Skeletal muscle satellite cell (primary cell): ENCODE results near the gene ZNF385B. TPM values are rescaled to one million over a fixed set of nuclear protein-coding genes. Genes with fewer than 3 reads are reported as not detected.
A peak's percentile ranks its signal among the peaks of the same experiment; 100 is the strongest.

Experiments
- H3K27me3 ChIP-seq: 2 replicates; pipeline ENCODE4 v1.7.0; 2013; ENCODE audit warnings: low read length; ENCODE audit not compliant: control insufficient read depth, insufficient read depth
- H3K36me3 ChIP-seq: 2 replicates; pipeline ENCODE4 v1.7.0; 2013; ENCODE audit warnings: mild to moderate bottlenecking, control low read depth, low read length; ENCODE audit not compliant: insufficient read depth
- H3K4me1 ChIP-seq: 2 replicates; pipeline ENCODE4 v1.7.0; 2013; ENCODE audit warnings: low read length; ENCODE audit not compliant: control insufficient read depth, insufficient read depth
- H3K4me2 ChIP-seq: 2 replicates; pipeline ENCODE4 v1.7.0; 2013; ENCODE audit warnings: mild to moderate bottlenecking, low read length
- H3K4me3 ChIP-seq: 2 replicates; pipeline ENCODE4 v1.7.0; 2013; ENCODE audit warnings: low read length
- H3K9ac ChIP-seq: 2 replicates; pipeline ENCODE4 v1.7.0; 2013; ENCODE audit warnings: mild to moderate bottlenecking, low read depth, low read length, moderate library complexity
- H3K9me3 ChIP-seq: replicated peaks from 2 replicates; pipeline ENCODE4 v1.7.0; 2013; ENCODE audit warnings: mild to moderate bottlenecking, control low read depth, low read length
- small RNA-seq: library from RNA; depleted of rRNA; stranded (forward); fragments of <200 nt; gene quantifications from one replicate; pipeline ENCODE3, GENCODE V24; 2012

Gene ZNF385B

DNA sequence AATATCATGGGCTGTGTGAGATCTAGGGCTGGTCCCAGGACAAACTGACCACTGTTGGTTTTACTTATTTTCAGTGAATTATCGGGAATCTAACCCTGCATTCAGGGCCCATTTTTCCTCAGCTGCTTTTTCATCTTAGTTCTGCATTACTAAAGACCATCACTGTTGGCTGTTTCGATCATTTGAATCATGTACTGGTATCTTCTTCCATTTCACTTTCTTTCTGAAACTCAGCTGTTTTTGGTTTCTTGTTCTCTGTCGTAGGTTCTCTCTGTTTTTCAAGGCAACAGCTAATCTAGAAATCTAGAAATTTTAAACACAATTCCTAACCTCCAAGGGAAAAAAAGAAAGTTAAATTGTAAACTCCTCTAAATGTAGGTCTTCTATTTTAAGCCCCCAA, 436.8 kb downstream of the ZNF385B start:
- H3K4me1 ChIP-seq, result peaks cover 5% of the 10 kb centered on the region
- H3K36me3 ChIP-seq, result no peaks in the 10 kb centered on the region
- no peak overlapping the region for H3K4me3 ChIP-seq
- no peak overlapping the region for H3K4me2 ChIP-seq
- peaks cover 3% of the 10 kb centered on the region for H3K27me3 ChIP-seq
- H3K9ac ChIP-seq, result no peak overlapping the region
- H3K9me3 ChIP-seq, result no peaks in the 10 kb centered on the region

DNA sequence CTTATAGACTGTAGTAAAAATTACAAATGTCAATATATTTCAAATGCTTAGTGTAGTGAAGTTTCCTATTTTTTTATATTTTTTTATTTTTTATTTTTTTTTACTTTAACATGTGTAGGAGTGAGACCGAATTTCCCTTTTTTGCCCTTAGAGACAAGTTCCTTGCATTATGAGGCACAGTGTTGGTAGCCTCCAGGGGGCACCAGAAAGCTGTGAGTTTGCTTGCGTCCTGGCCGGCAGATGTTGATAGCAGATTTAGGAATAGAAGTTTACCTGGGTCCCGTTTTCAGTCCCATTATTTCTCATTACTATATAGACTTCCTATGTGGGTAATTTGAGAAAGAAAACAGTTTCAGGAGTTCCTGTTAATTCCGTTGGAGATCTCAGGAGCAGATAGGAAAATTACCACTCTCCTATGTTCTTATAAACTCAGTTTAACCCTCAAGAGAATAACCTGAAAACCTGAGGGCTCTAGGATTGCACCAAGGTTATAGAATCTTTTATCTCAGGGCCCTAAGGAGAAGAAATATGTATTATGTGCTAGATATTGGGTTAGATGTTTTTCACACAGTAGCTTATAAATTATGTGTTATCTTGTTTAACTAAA, 439.3 kb downstream of the ZNF385B start:
- Histone ChIP-seq H3K4me1 (no peaks in the 10 kb centered on the region), H3K36me3 (no peaks in the 10 kb centered on the region), H3K4me3 (no peak overlapping the region), H3K9ac (no peak overlapping the region), H3K9me3 (no peaks in the 10 kb centered on the region), H3K27me3 (no peaks in the 10 kb centered on the region), H3K4me2 (no peak overlapping the region)

DNA sequence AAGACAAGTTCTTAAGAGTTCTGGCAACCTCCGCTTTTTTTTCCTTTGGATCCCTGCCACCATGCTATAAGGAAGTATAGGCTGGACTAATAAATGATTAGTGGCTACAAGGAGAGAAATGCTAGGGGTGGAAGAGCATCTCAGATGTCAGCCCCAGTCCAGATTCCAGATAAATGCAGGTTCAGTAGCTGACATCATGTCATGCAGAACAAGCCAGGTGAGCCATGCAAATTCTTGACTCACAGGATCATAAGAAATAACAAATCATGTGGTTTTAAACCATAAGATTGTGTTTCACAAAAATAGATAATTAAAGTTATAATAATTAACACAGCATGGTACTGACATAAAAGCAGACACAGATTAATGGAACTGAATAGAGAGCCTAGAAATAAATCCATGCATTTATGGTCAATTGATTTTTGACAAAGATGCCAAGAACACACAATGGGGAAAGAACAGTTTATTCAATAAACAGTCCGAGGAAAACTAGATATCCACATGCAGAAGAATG, 443.9 kb downstream of the ZNF385B start:
- Histone ChIP-seq H3K27me3 (no peaks in the 10 kb centered on the region), H3K36me3 (no peaks in the 10 kb centered on the region), H3K4me1 (no peaks in the 10 kb centered on the region), H3K9me3 (no peaks in the 10 kb centered on the region), H3K4me2 (no peak overlapping the region), H3K9ac (no peak overlapping the region), H3K4me3 (no peak overlapping the region)

DNA sequence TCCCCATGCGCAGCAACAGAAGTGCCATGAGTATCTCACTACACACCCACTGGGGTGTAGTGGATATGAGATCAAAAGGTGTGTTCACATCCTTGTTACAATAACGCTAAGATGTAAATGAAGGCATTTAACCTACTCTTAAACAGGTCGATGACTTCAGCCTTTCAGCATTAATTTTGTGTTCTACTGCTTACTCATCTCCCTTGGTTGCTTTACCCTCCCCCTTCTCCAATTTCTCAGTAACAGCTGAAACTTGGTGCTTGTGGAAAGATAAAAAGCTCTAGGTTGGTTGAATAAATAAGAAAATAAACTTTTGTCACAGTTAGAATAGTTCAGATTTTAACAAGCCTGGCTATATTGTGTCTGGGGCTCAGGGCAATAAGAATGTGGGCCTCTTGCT, 449.3 kb downstream of the ZNF385B start:
- H3K9me3 ChIP-seq, result no peaks in the 10 kb centered on the region
- peaks cover 6% of the 10 kb centered on the region for H3K4me1 ChIP-seq
- no peak overlapping the region for H3K9ac ChIP-seq
- no peaks in the 10 kb centered on the region for H3K36me3 ChIP-seq
- H3K4me2 ChIP-seq, result no peak overlapping the region
- H3K4me3 ChIP-seq, result no peak overlapping the region
- no peaks in the 10 kb centered on the region for H3K27me3 ChIP-seq

DNA sequence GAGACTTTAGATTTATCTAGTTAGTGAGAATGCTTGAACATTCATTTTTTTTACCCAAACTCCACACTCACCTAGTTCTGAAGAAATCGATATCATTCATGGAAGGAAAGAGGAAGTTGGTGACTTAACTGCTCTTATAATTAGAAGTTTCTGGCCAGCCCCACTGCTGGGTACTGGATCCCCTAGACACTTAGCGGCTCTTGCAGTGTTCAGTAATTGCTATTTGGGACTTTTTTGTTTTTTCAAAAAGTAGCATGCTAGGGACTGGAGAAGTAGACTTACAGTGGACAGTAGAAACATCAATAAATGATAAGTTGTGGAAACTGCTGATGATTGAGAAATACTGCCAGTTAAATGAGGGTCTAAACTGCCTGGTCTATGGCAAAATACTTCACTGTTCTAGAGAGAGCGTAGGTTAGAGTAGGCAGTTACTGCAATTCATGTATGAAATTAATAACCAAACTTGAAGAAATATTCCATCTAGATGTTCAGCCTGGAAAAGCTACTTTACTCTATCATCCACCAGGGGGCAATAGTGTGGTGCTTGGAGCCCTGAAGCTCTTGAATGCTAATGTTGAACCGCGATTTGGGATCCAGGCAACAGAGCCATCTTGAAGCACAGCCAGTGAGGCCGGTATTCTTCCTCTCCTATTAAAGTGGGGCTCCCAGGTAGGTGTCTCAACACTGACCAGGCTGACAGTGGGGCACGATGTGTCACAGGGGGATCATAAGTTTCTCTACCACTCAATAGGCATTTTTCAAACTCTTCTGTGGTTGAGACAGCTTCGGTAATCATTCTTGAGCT, 450.7 kb downstream of the ZNF385B start:
- Histone ChIP-seq H3K9me3 (no peaks in the 10 kb centered on the region), H3K4me1 (peaks cover 6% of the 10 kb centered on the region), H3K36me3 (no peaks in the 10 kb centered on the region), H3K9ac (no peak overlapping the region), H3K4me2 (peak overlapping the region; percentile 1), H3K4me3 (no peak overlapping the region), H3K27me3 (no peaks in the 10 kb centered on the region)

DNA sequence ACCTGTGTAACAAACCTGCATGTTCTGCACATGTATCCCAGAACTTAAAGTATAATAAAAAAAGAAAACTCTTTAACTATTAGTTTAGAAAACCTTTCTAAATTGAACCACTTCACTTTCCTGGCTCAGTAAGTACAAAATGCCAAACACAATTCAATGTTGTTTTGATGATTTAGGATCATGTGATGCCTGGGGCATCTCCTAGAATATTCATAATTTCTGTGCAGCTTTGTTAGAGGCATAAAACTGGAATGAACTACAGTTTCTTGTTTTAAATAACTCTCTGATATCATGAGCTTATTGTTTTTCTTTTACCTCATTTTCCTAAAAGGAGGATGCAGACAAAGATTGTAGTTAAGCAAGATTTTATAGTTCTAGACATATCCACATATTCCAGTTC, 457.8 kb downstream of the ZNF385B start:
- no peak overlapping the region for H3K9ac ChIP-seq
- H3K9me3 ChIP-seq, result no peaks in the 10 kb centered on the region
- no peaks in the 10 kb centered on the region for H3K27me3 ChIP-seq
- H3K4me1 ChIP-seq, result no peaks in the 10 kb centered on the region
- H3K4me3 ChIP-seq, result no peak overlapping the region
- no peak overlapping the region for H3K4me2 ChIP-seq
- no peaks in the 10 kb centered on the region for H3K36me3 ChIP-seq

DNA sequence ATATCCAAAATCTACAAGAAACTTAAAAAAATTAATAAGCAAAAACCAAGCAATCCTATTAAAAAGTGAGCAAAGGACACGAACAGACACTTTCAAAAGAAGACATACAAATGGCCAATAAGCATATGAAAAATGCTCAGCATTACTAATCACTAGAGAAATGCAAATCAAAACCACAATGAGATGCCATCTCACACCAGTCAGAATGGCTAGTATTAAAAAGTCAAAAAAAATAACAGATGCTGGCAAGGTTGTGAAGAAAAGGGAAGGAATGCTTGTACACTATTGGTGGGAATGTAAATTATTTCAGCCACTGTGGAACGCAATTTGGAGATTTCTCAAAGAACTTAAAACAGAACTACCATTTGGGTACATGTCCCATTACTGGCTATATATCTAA, 467.9 kb downstream of the ZNF385B start:
- Histone ChIP-seq H3K9ac (no peak overlapping the region), H3K36me3 (no peaks in the 10 kb centered on the region), H3K4me3 (no peak overlapping the region), H3K4me2 (no peak overlapping the region), H3K4me1 (no peaks in the 10 kb centered on the region), H3K27me3 (no peaks in the 10 kb centered on the region), H3K9me3 (no peaks in the 10 kb centered on the region)

Small RNA genes lying within 50 kb of the gene (small RNA-seq; reads per million reads assigned to genes)
- gene MIR1258, result not detected
